HEK293T (cell line): ENCODE measurements around the gene ARFGEF3.

Source experiments
- CTCF ChIA-PET: fragments of 350-600 bp; formaldehyde crosslinking; extraction: SDS; loops from one replicate; lab custom pipeline; 2021; ENCODE audit warnings: antibody characterized with exemption, inconsistent platforms; lab: Yijun Ruan, JAX
- POLR2A ChIA-PET: fragments of 350-600 bp; formaldehyde crosslinking; extraction: SDS; loops from one replicate; lab custom pipeline; 2020; ENCODE audit warnings: antibody characterized with exemption, inconsistent platforms; lab: Yijun Ruan, JAX
- DNase-seq: peaks from one replicate; pipeline ENCODE4 v3.0.0; 2012; ENCODE audit warnings: mixed read lengths; ENCODE audit errors: extremely low spot score
- ARNT ChIP-seq: fragments of 450-650 bp; IDR thresholded peaks from 2 replicates; pipeline ENCODE4 v1.6.1; 2017; ENCODE audit warnings: mild to moderate bottlenecking
- BHLHE40 ChIP-seq: fragments of 450-650 bp; IDR thresholded peaks from 2 replicates; pipeline ENCODE4 v1.6.1; 2016; ENCODE audit warnings: mild to moderate bottlenecking, moderate library complexity, borderline replicate concordance
- CTBP1 ChIP-seq: fragments of 450-650 bp; IDR thresholded peaks from 2 replicates; pipeline ENCODE4 v1.6.1; 2016; ENCODE audit warnings: borderline replicate concordance
- ELF4 ChIP-seq: fragments of 450-650 bp; IDR thresholded peaks from 2 replicates; pipeline ENCODE4 v1.6.1; 2017; ENCODE audit warnings: antibody characterized with exemption
- FOXA1 ChIP-seq: fragments of 450-650 bp; IDR thresholded peaks from 2 replicates; pipeline ENCODE4 v1.6.1; 2016; ENCODE audit warnings: mild to moderate bottlenecking
- FOXK2 ChIP-seq: fragments of 450-650 bp; IDR thresholded peaks from 2 replicates; pipeline ENCODE4 v1.6.1; 2016; ENCODE audit warnings: mild to moderate bottlenecking
- FOXM1 ChIP-seq: fragments of 450-650 bp; IDR thresholded peaks from 2 replicates; pipeline ENCODE4 v1.6.1; 2017; ENCODE audit warnings: mild to moderate bottlenecking, borderline replicate concordance
- HDGF ChIP-seq: fragments of 450-650 bp; IDR thresholded peaks from 2 replicates; pipeline ENCODE4 v1.6.1; 2017; ENCODE audit warnings: antibody characterized with exemption, borderline replicate concordance
- L3MBTL2 ChIP-seq: fragments of 450-650 bp; conservative IDR thresholded peaks from 2 replicates; pipeline ENCODE4 v1.6.1; 2016; ENCODE audit warnings: mild to moderate bottlenecking
- LEF1 ChIP-seq: fragments of 450-650 bp; IDR thresholded peaks from 2 replicates; pipeline ENCODE4 v1.6.1; 2017; ENCODE audit warnings: mild to moderate bottlenecking, borderline replicate concordance
- NFRKB ChIP-seq: fragments of 450-650 bp; IDR thresholded peaks from 2 replicates; pipeline ENCODE4 v1.6.1; 2016; ENCODE audit warnings: mild to moderate bottlenecking, moderate library complexity
- SP1 ChIP-seq: fragments of 450-650 bp; IDR thresholded peaks from 2 replicates; pipeline ENCODE4 v1.6.1; 2017
- SUZ12 ChIP-seq: fragments of 450-650 bp; IDR thresholded peaks from 2 replicates; pipeline ENCODE4 v1.6.1; 2016; ENCODE audit warnings: mild to moderate bottlenecking
- TARDBP ChIP-seq: fragments of 450-650 bp; IDR thresholded peaks from 2 replicates; pipeline ENCODE4 v1.6.1; 2016
- ZNF384 ChIP-seq: fragments of 450-650 bp; IDR thresholded peaks from 2 replicates; pipeline ENCODE4 v1.6.1; 2016
- TF ChIP-seq, protein P1 (sequence below): fragments of 450-650 bp; IDR thresholded peaks from 2 replicates; pipeline ENCODE4 v1.6.1; 2016

Gene ARFGEF3

DNA sequence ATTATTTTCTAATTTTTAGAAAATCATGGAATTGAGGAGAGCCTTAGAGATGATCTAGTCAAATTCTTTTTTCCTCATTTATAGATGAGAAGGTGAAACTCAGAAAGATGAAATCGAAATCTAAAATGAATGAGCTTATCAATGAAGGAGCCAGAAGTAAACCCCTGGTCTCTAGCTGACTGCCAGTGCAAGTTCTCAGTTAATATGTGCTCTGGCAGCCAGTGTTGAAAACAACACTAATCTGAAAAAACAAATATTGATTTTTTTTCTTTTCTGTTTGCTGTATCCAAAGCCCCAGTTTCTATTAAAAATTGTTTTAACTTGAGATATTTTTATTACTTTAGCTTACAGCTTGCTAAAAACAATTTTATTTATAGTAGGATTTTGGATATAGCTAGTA is 78.0 kb downstream of the ARFGEF3 start:
- POLR2A ChIA-PET: no interaction called here

DNA sequence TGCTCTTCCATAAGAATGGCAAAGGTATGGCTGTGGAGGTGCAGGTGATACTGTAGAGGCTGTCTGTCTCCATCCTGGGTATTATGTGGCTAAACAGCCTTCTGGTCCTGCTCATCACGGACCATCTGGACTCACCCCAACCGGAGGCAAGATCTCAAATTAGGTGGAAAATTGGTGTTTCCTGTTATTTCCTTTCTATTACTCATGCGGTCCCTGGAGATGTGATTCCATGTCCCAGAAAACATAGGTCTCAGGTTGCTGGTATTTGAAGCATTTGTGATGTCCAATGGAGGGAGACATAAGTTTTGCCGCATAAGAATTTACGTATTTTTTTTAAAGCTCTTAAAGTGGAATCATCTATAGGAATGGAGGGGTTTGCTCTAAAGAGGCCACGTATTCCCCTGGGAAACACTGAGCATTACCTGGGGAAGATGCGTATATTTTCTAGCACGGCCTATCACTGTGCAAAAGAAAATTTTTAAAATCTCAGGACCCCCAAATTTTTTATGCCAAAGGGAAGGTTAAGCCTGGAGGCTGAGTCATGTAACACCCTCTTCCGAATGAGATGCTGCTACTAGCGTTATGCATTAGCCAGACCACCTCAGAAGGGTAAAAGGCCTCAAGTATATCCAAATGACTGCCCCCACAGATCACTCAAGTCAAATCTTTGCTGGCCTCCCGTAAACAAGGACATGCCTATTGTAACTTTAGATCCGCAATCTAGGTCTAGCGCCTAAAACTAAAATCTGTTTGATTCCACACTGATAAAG is 78.9 kb downstream of the ARFGEF3 start:
- ChIA-PET CTCF (no interaction called here), POLR2A (no interaction called here)
- TF ChIP-seq ARNT (no peak), CTBP1 (no peak), NFRKB (no peak), LEF1 (no peak), FOXA1 (no peak), SUZ12 (no peak)
- TF ChIP-seq, protein P1, sequence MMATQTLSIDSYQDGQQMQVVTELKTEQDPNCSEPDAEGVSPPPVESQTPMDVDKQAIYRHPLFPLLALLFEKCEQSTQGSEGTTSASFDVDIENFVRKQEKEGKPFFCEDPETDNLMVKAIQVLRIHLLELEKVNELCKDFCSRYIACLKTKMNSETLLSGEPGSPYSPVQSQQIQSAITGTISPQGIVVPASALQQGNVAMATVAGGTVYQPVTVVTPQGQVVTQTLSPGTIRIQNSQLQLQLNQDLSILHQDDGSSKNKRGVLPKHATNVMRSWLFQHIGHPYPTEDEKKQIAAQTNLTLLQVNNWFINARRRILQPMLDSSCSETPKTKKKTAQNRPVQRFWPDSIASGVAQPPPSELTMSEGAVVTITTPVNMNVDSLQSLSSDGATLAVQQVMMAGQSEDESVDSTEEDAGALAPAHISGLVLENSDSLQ: no peak
- no peak for DNase-seq

More for the DNA sequence above, 78.0 kb downstream of the ARFGEF3 start:
- TF ChIP-seq SUZ12 (no peak), FOXA1 (no peak), ARNT (no peak), ZNF384 (no peak), NFRKB (no peak), HDGF (no peak), SP1 (no peak), TARDBP (no peak), FOXK2 (no peak), L3MBTL2 (no peak), CTBP1 (no peak), LEF1 (no peak)
- CTCF ChIA-PET: no interaction called here
- DNase-seq: no peak

DNA sequence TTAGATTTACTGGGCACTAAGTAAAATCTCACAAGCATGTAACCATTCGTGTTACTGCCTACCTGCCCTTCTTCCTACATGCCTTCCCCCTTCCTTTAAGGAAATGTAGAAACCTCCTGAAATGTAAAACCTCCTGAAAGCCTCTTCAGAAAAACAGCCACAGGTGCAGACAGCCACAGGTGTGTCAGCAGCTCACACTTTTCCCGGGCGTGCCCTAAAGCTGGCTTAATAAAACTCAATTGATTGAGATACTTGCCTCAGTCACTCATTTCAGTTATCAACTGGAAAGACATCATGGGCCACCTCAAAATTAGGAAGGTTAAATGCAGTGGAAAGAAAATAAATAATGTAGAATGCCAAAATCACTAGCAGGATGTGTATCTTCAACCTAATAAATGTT is 79.6 kb downstream of the ARFGEF3 start:
- TF ChIP-seq HDGF: no peak
- TF ChIP-seq FOXK2: no peak
- no peak for TF ChIP-seq ELF4
- TF ChIP-seq FOXA1: no peak
- no peak for TF ChIP-seq FOXM1
- TF ChIP-seq L3MBTL2: no peak
- no peak for TF ChIP-seq TARDBP
- no peak for TF ChIP-seq SP1
- TF ChIP-seq, protein P1: no peak
- no peak for TF ChIP-seq LEF1
- TF ChIP-seq CTBP1: no peak
- no peak for TF ChIP-seq ZNF384
- TF ChIP-seq SUZ12: no peak
- ChIA-PET POLR2A (no interaction called here), CTCF (no interaction called here)
- DNase-seq: no peak

DNA sequence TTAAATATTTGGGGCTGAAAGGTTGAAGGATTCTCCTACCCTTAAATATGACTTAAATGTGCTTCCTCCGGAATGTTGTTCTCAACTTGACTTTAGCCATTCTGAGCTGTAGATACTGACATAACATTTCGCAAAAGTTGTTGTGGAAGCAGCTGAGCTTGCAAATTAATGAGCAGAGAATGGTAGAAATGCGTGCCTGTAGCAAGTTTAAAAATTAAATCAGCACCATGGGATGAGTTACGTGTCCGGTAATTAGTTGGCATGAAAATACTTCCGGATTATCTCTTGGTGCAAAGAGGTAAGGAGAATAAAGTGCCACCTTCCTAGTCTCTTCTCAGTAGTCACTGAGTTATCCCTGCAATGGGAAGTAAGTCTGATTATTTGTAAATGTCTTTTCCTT is 80.2 kb downstream of the ARFGEF3 start:
- CTCF ChIA-PET: no interaction called here
- TF ChIP-seq FOXM1: no peak
- no peak for TF ChIP-seq TARDBP
- no peak for TF ChIP-seq LEF1
- no peak for DNase-seq
- POLR2A ChIA-PET: no interaction called here

DNA sequence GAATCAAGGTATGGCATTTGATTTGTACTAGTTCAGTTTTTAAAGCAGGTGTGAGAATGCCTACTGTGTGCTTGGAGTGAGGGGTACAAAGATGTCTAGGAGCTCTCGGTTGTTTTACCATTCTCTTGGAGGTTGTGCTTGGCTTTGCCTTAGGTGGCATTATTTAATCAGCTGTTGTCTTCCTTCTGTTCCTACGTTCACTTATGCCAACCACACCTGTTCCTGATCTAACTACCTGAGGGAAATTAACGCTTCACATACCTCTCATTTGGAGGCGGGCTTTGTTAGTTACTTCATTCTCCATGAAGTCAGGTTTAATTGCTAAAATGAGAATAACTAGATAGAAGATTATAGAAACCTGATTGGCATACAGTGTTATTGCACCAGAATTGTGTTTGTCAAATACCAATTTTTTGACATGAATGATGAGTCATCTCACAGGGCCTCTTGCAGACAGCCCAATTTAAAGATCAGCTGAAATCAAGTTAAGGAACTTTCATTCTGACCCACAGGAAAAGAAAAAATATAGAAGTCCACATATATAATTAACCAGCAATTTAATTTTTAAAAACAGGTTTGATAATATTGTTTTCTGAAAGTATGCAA is 81.4 kb downstream of the ARFGEF3 start:
- no peak for TF ChIP-seq NFRKB
- DNase-seq: no peak
- ChIA-PET POLR2A (no interaction called here), CTCF (no interaction called here)

DNA sequence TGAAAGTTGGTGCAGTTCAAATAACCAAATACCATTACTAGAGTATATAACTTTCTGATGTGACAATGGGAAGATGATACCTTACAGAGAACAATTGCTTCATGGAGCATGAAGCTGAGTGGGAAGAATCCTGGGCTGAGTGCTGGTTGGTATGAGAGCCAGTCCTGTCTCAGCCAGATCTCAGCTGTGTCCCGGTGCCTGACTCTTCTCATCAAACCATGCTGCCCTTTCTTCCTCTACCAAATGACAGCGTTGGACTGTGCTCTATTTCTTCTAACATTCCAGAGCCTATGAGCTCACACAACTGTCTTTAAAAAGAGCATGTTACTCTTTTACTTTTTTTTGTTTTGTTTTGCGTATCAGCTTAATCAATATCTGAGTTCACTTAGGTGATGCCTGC is 84.0 kb downstream of the ARFGEF3 start:
- no peak for DNase-seq
- ChIA-PET CTCF (no interaction called here), POLR2A (interaction anchor here (0.6 kb wide), 1 partner anchor 38 kb away, joined by 3 read pairs; no protein-coding TSS in a partner anchor)
- TF ChIP-seq, protein P1: no peak

DNA sequence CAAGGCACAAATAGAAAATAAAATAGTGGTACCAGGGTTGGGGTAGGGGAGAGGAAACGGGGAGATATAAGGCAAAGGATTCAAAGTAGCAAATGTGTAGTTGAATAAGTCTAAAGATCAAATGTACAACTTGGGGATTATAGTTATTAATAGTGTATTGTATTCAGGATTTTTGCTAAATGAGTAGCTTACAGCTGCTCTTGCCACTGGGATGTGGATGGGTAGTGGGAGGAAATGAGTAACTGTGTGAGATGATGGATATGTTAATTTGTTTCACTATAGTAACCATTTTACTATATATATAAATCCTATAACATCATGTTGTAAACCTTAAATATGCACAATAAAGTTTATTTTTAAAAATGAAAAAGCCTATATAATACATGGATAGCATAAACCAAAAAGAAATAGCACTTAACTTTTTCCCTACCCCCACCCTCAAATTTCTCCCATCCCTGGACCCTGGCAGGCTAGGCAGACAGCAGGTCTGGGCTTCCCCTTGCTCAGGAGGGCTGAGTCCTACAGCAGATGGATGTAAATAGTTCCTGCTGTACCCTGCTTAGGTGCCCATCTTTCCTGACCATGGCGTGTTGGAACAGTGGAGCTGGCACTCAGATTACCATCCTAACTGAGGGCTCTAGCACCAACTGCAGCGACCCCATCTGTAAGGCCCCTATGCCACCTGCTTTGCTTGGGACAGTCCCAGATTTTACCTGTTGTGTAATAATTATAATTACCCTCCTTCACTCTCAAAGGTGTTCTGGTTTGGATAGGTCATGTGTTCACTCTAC is 85.1 kb downstream of the ARFGEF3 start:
- CTCF ChIA-PET: interaction anchor here (0.6 kb wide), 1 partner anchor 11 kb away, joined by 3 read pairs; no protein-coding TSS in a partner anchor
- no peak for TF ChIP-seq LEF1
- no peak for TF ChIP-seq FOXM1
- no peak for TF ChIP-seq TARDBP
- no peak for TF ChIP-seq ELF4
- no peak for TF ChIP-seq CTBP1
- no peak for TF ChIP-seq ARNT
- TF ChIP-seq HDGF: no peak
- TF ChIP-seq ZNF384: no peak
- no peak for TF ChIP-seq SUZ12
- TF ChIP-seq FOXA1: no peak
- no peak for TF ChIP-seq L3MBTL2
- TF ChIP-seq SP1: no peak
- TF ChIP-seq FOXK2: no peak
- TF ChIP-seq NFRKB: no peak
- TF ChIP-seq BHLHE40: no peak
- TF ChIP-seq, protein P1: no peak
- no peak for DNase-seq
- POLR2A ChIA-PET: no interaction called here
